Gastroesophageal sphincter (tissue), 3 donors: ENCODE measurements around the gene CXorf49.
"Not testable (repeated sequence)": the region's sequence is repeated elsewhere in the genome, so short reads cannot be mapped to it uniquely, and the experiment has no call there.

Experiments used
- CTCF ChIP-seq, 4 experiments: fragments of 200-600 bp in 2 of 4; fragments of 450-650 bp in 2 of 4; sonication (generic) in 1 of 4; IDR thresholded peaks; one replicate each; pipeline ENCODE4 v1.5.1; 2017 to 2019; ENCODE audit warnings: antibody characterized with exemption in 4 of 4, mild to moderate bottlenecking in 2 of 4, moderate library complexity in 2 of 4
- EP300 ChIP-seq: sonication (generic); formaldehyde crosslinking; IDR thresholded peaks from one replicate; pipeline ENCODE4 v1.6.1; 2017; ENCODE audit warnings: antibody characterized with exemption, mild to moderate bottlenecking
- POLR2A ChIP-seq, 2 donors: fragments of 450-650 bp; IDR thresholded peaks; one replicate each; pipeline ENCODE4 v1.6.1; 2017; ENCODE audit warnings: antibody characterized with exemption in 2 of 2, mild to moderate bottlenecking in 2 of 2, moderate library complexity in 1 of 2
- POLR2AphosphoS5 ChIP-seq: sonication (generic); formaldehyde crosslinking; IDR thresholded peaks from one replicate; pipeline ENCODE4 v1.6.1; 2017; ENCODE audit warnings: antibody characterized with exemption

- not testable (repeated sequence) for TF ChIP-seq CTCF (IDR thresholded peaks at IDR 0.05); POLR2AphosphoS5; POLR2A (IDR thresholded peaks at IDR 0.05); EP300
These were observed 1.1 kb upstream of the CXorf49 start for GRCh38 chrX:71719195-71719594.
